GM21515 (cell line): ENCODE measurements around the gene PTPRN2.

Source experiments
- ATAC-seq: cut with Tn5 transposase; IDR thresholded peaks from one replicate; pipeline ENCODE4 v1.9.1; 2021; ENCODE audit not compliant: unreplicated experiment

PTPRN2 gene

GRCh38 chr7:158602905-158603772 lies 15.5 kb upstream of the PTPRN2 start:
- peak; percentile 59 for ATAC-seq

- ATAC-seq: no peak
These were observed 14.4 kb upstream of the PTPRN2 start for GRCh38 chr7:158602041-158602440.

GRCh38 chr7:158601090-158601489 lies 13.5 kb upstream of the PTPRN2 start:
- no peak for ATAC-seq

- ATAC-seq: no peak
These were observed 9.1 kb upstream of the PTPRN2 start for GRCh38 chr7:158596745-158597144.

- no peak for ATAC-seq
These were observed 8.7 kb upstream of the PTPRN2 start for GRCh38 chr7:158596309-158596708.

GRCh38 chr7:158595068-158595467 lies 7.4 kb upstream of the PTPRN2 start:
- no peak for ATAC-seq

GRCh38 chr7:158592541-158592940 lies 4.9 kb upstream of the PTPRN2 start:
- no peak for ATAC-seq

- ATAC-seq: no peak
These were observed 4.3 kb upstream of the PTPRN2 start for GRCh38 chr7:158591944-158592343.

- no peak for ATAC-seq
These were observed 2.5 kb upstream of the PTPRN2 start for GRCh38 chr7:158590181-158590530.

GRCh38 chr7:158589653-158590052 lies 2.0 kb upstream of the PTPRN2 start:
- no peak for ATAC-seq

GRCh38 chr7:158588878-158589442 lies 1.3 kb upstream of the PTPRN2 start:
- no peak for ATAC-seq

- no peak for ATAC-seq
These were observed 658 bp upstream of the PTPRN2 start for GRCh38 chr7:158588085-158588877.

GRCh38 chr7:158586499-158587161 lies 993 bp downstream of the PTPRN2 start:
- no peak for ATAC-seq

- no peak for ATAC-seq
These were observed 1.7 kb downstream of the PTPRN2 start for GRCh38 chr7:158585721-158586498.

- no peak for ATAC-seq
These were observed 3.2 kb downstream of the PTPRN2 start for GRCh38 chr7:158584407-158584806.

- ATAC-seq: no peak
These were observed 3.8 kb downstream of the PTPRN2 start for GRCh38 chr7:158583810-158584209.

GRCh38 chr7:158583143-158583542 lies 4.5 kb downstream of the PTPRN2 start:
- ATAC-seq: no peak

- no peak for ATAC-seq
These were observed 5.5 kb downstream of the PTPRN2 start for GRCh38 chr7:158582089-158582456.

GRCh38 chr7:158581440-158582088 lies 6.1 kb downstream of the PTPRN2 start:
- no peak for ATAC-seq
